IMR-90 (cell line): ENCODE results near the gene S100A4. TPM values are rescaled to one million over a fixed set of nuclear protein-coding genes. Genes with fewer than 3 reads are reported as not detected.

Experiments used
- ATAC-seq: fragments of 200-7000 bp; cut with Tn5 transposase; 2 replicates; pipeline ENCODE4 v1.9.1; 2020; ENCODE audit warnings: low read depth, mild to moderate bottlenecking, moderate library complexity
- BruUV-seq: library from RNA; stranded (reverse); fragments of 400-500 nt; replicated peaks from 2 replicates; lab custom pipeline; 2021; lab: Mats Ljungman, UMichigan
- CTCF ChIA-PET: fragments of 300-600 bp; formaldehyde crosslinking; extraction: SDS; loops from one replicate; lab custom pipeline; 2021; ENCODE audit warnings: antibody characterized with exemption; lab: Yijun Ruan, JAX
- POLR2A ChIA-PET: fragments of 300-600 bp; sonication (Branson Sonifier 250); formaldehyde crosslinking; loops from one replicate; lab custom pipeline; 2022; ENCODE audit warnings: antibody characterized with exemption; ENCODE audit not compliant: unreplicated experiment; lab: Charles Lee
- DNase-seq: peaks from one replicate; pipeline ENCODE4 v3.0.0; 2013
- H2AFZ ChIP-seq: replicated peaks from 2 replicates; pipeline ENCODE3; 2013; ENCODE audit warnings: low read length, mild to moderate bottlenecking; ENCODE audit not compliant: poor library complexity
- H2AK5ac ChIP-seq: 2 replicates; pipeline ENCODE4 v1.6.1; 2013; ENCODE audit warnings: low read depth, low read length, inconsistent platforms
- H2AK9ac ChIP-seq: replicated peaks from 2 replicates; pipeline ENCODE3; 2013; ENCODE audit warnings: mild to moderate bottlenecking, low read depth, low read length, moderate library complexity; ENCODE audit not compliant: poor library complexity
- H2BK120ac ChIP-seq: 2 replicates; pipeline ENCODE4 v1.6.1; 2013; ENCODE audit warnings: low read depth, low read length, inconsistent platforms
- H2BK15ac ChIP-seq: 3 replicates; pipeline ENCODE4 v1.6.1; 2013; ENCODE audit warnings: low read depth, low read length, inconsistent platforms
- H2BK20ac ChIP-seq: 2 replicates; pipeline ENCODE4 v1.6.1; 2013; ENCODE audit warnings: low read depth, mild to moderate bottlenecking, inconsistent platforms, low read length, moderate library complexity
- H2BK5ac ChIP-seq: 2 replicates; pipeline ENCODE4 v1.6.1; 2013; ENCODE audit warnings: mild to moderate bottlenecking, low read depth, low read length, inconsistent platforms; ENCODE audit not compliant: poor library complexity, severe bottlenecking
- H3K14ac ChIP-seq: replicated peaks from 2 replicates; pipeline ENCODE4 v1.6.1; 2013; ENCODE audit warnings: low read depth, low read length, inconsistent platforms
- H3K18ac ChIP-seq: 2 replicates; pipeline ENCODE4 v1.6.1; 2013; ENCODE audit warnings: low read depth, low read length, control low read depth
- H3K23ac ChIP-seq: 2 replicates; pipeline ENCODE4 v1.6.1; 2013; ENCODE audit warnings: low read depth, low read length, inconsistent platforms
- H3K27ac ChIP-seq: 2 replicates; pipeline ENCODE4 v1.5.1; 2013; ENCODE audit warnings: mild to moderate bottlenecking, control low read depth, low read length; ENCODE audit not compliant: insufficient read depth
- H3K27me3 ChIP-seq: 2 replicates; pipeline ENCODE4 v1.6.1; 2013; ENCODE audit warnings: low read length; ENCODE audit not compliant: control insufficient read depth, insufficient read depth
- H3K36me3 ChIP-seq: 2 replicates; pipeline ENCODE4 v1.6.1; 2013; ENCODE audit warnings: low read length, mixed read lengths; ENCODE audit not compliant: control insufficient read depth, insufficient read depth
- H3K4ac ChIP-seq: 2 replicates; pipeline ENCODE4 v1.6.1; 2013; ENCODE audit warnings: low read depth, low read length, inconsistent platforms
- H3K4me1 ChIP-seq: 2 replicates; pipeline ENCODE4 v1.6.1; 2013; ENCODE audit warnings: low read length, mixed read lengths; ENCODE audit not compliant: control insufficient read depth, insufficient read depth
- H3K4me2 ChIP-seq: 2 replicates; pipeline ENCODE4 v1.6.1; 2013; ENCODE audit warnings: low read depth, mild to moderate bottlenecking, control low read depth, low read length, moderate library complexity
- H3K4me3 ChIP-seq: 2 replicates; pipeline ENCODE4 v1.5.1; 2013; ENCODE audit warnings: low read depth, mild to moderate bottlenecking, control low read depth, low read length, moderate library complexity; ENCODE audit not compliant: insufficient read depth
- H3K56ac ChIP-seq: 2 replicates; pipeline ENCODE4 v1.6.1; 2013; ENCODE audit warnings: low read length, inconsistent platforms; ENCODE audit not compliant: insufficient read depth; ENCODE audit errors: extremely low read depth
- H3K79me1 ChIP-seq, 2 experiments: 2 replicates each; pipeline ENCODE4 v1.6.1; 2013; ENCODE audit warnings: low read length in 2 of 2, inconsistent platforms in 1 of 2, low read depth in 1 of 2
- H3K9ac ChIP-seq: 2 replicates; pipeline ENCODE4 v1.6.1; 2013; ENCODE audit warnings: low read depth, low read length, control low read depth
- H3K9me1 ChIP-seq: 2 replicates; pipeline ENCODE4 v1.6.1; 2013; ENCODE audit warnings: low read length, inconsistent platforms; ENCODE audit not compliant: insufficient read depth
- H3K9me3 ChIP-seq: 2 replicates; pipeline ENCODE4 v1.6.1; 2013; ENCODE audit warnings: low read length; ENCODE audit not compliant: control insufficient read depth, insufficient read depth
- H4K20me1 ChIP-seq: 2 replicates; pipeline ENCODE4 v1.6.1; 2013; ENCODE audit warnings: low read length, inconsistent platforms; ENCODE audit not compliant: insufficient read depth
- H4K5ac ChIP-seq: 2 replicates; pipeline ENCODE4 v1.6.1; 2013; ENCODE audit warnings: mild to moderate bottlenecking, low read depth, low read length, control low read depth
- H4K8ac ChIP-seq, 2 experiments: 2 replicates each; pipeline ENCODE4 v1.6.1; 2013; ENCODE audit warnings: low read depth in 2 of 2, low read length in 2 of 2, control low read depth in 1 of 2, inconsistent platforms in 1 of 2
- H4K91ac ChIP-seq: 2 replicates; pipeline ENCODE4 v1.6.1; 2013; ENCODE audit warnings: low read depth, low read length, inconsistent platforms; ENCODE audit not compliant: insufficient read depth
- BHLHE40 ChIP-seq: fragments of 150-350 bp; IDR thresholded peaks from 2 replicates; pipeline ENCODE4 v1.6.1; 2016; ENCODE audit warnings: mild to moderate bottlenecking, low read depth, low read length
- CEBPB ChIP-seq: IDR thresholded peaks from 2 replicates; pipeline ENCODE4 v1.6.1; 2012; ENCODE audit warnings: low read depth, low read length, improper control_type of control experiment
- CHD1 ChIP-seq: IDR thresholded peaks from 2 replicates; pipeline ENCODE4 v1.6.1; 2012; ENCODE audit warnings: low read depth, low read length, improper control_type of control experiment
- FOS ChIP-seq: fragments of 150-350 bp; IDR thresholded peaks from 2 replicates; pipeline ENCODE4 v1.6.1; 2016; ENCODE audit warnings: low read depth, low read length
- NFE2L2 ChIP-seq: fragments of 150-350 bp; IDR thresholded peaks from 2 replicates; pipeline ENCODE4 v1.6.1; 2016; ENCODE audit warnings: low read depth, mild to moderate bottlenecking, low read length
- WGBS, 2 experiments: methylation state at CpG; one replicate each; pipeline versions ENCODE4 v1.1.5 to v1.1.7; 2013; ENCODE audit warnings: missing lambda C conversion rate in 2 of 2; ENCODE audit not compliant: insufficient read length in 1 of 2; ENCODE audit errors: extremely low coverage in 2 of 2; 5-methylcytosine and 5-hydroxymethylcytosine counted together
- dilution Hi-C: fragments of 300-500 bp; cut with HindIII; formaldehyde crosslinking; loops from one replicate; pipeline ENCODE4 v1.14.3; 2018; ENCODE audit warnings: low sequenced_read_pairs; ENCODE audit not compliant: unreplicated experiment
- in situ Hi-C: fragments of 300-500 bp; cut with MboI; formaldehyde crosslinking; loops from 3 replicates; pipeline ENCODE4 v1.14.3; 2019; ENCODE audit warnings: low sequenced_read_pairs, inconsistent platforms, mixed read lengths
- intact Hi-C: fragments of 100-400 bp; cut with micrococcal nuclease; formaldehyde crosslinking; loops from 2 replicates; pipeline ENCODE4 v1.10.0; 2022
- polyA plus RNA-seq, 3 experiments: library from polyadenylated mRNA; depleted of rRNA; stranded (reverse); fragments of >200 nt; gene quantifications; 2 replicates each; pipeline ENCODE4 v1.2.3, GENCODE V29; 2012; ENCODE audit warnings: low replicate concordance in 1 of 3
- total RNA-seq: library from RNA; depleted of rRNA; stranded (reverse); fragments of >200 nt; gene quantifications from 2 replicates; pipeline ENCODE4 v1.2.3, GENCODE V29; 2012

The S100A4 gene
- total and polyA plus RNA-seq, 2 of the 4 experiments (the other 2 are of a cell fraction) = 5.6 to 16.6 TPM

GRCh38 chr1:153546371-153546770 lies 765 bp upstream of the S100A4 start:
- POLR2A ChIA-PET = no interaction called here
- no peak for ATAC-seq
- Histone ChIP-seq H3K14ac (0 out of 2 replicates have a peak overlapping the region, but pooled peaks have one; percentile 69), H2BK15ac (peak overlapping the region; percentile 60; the same call in 1 of the 3 replicates), H3K4me2 (no peak overlapping the region), H2AK5ac (peak overlapping the region; percentile 63), H3K27ac (no peak overlapping the region), H3K18ac (no peak overlapping the region; the same call in 1 of the 2 replicates), H2BK5ac (no peak overlapping the region), H3K56ac (no peak overlapping the region), H4K5ac (no peak overlapping the region; the same call in 1 of the 2 replicates), H3K79me1 (peaks cover 0 to 35% of the 10 kb centered on the region in 2 experiments; a peak in 3 of 4 replicates), H3K4ac (peak overlapping the region; percentile 99), H3K27me3 (no peaks in the 10 kb centered on the region), H3K9me3 (no peaks in the 10 kb centered on the region), H2AK9ac (peak overlapping the region; percentile 86), H2AFZ (peak overlapping the region; percentile 53), H4K91ac (peak overlapping the region; percentile 86), H2BK120ac (peak overlapping the region; percentile 82), H3K9me1 (peaks cover 54% of the 10 kb centered on the region), H4K20me1 (no peaks in the 10 kb centered on the region), H3K4me3 (no peak overlapping the region), H3K4me1 (peaks cover 37% of the 10 kb centered on the region), H3K23ac (no peak overlapping the region), H4K8ac (peak overlapping the region in 1 of 2 experiments; percentile 91; a peak in 2 of 4 replicates), H3K36me3 (no peaks in the 10 kb centered on the region), H2BK20ac (peak overlapping the region; percentile 30), H3K9ac (no peak overlapping the region)
- TF ChIP-seq NFE2L2 = no peak
- no peak for TF ChIP-seq CEBPB
- TF ChIP-seq FOS = no peak
- no peak for TF ChIP-seq CHD1
- no peak for TF ChIP-seq BHLHE40
- CTCF ChIA-PET = no interaction called here
- no peak for DNase-seq
- dilution Hi-C loops = no loop called here
- in situ Hi-C loops = loop anchor here (25.0 kb wide), 1 partner anchor 416 kb away; the partner anchor contains the start of genes CREB3L4, CRTC2 and SLC39A1
- WGBS, 2 experiments = 90% methylated on average over 6 of the region's 8 CpGs; no CpG with 5 or more reads in 1 of the 2 experiments
- intact Hi-C loops = no loop called here
- BruUV-seq = no TSS peak
